ENCODE measurements around the gene SPDYE16.
"Not testable (repeated sequence)": the region's sequence is repeated elsewhere in the genome, so short reads cannot be mapped to it uniquely, and the experiment has no call there.

- not testable (repeated sequence) for TF ChIP-seq CTCF (conservative IDR thresholded peaks at IDR 0.05; ENCODE audit: low read depth, low read length); EZH2 (IDR thresholded peaks at IDR 0.05; ENCODE audit: low read length, unreplicated experiment)
Observed at GRCh38 chr7:76568742-76569141, 25.6 kb upstream of the SPDYE16 start.
